Endometrium (tissue), 2 donors: ENCODE data around the gene BSND.
"Not testable (repeated sequence)": the region's sequence is repeated elsewhere in the genome, so short reads cannot be mapped to it uniquely, and the experiment has no call there.

Experiments
- FAIRE-seq: peaks from 2 replicates; lab custom pipeline; 2012; peaks lifted over from hg19 to GRCh38; lab: Jason Lieb, UNC
- donor health status: control.
- donor health status: control.

The BSND gene

DNA sequence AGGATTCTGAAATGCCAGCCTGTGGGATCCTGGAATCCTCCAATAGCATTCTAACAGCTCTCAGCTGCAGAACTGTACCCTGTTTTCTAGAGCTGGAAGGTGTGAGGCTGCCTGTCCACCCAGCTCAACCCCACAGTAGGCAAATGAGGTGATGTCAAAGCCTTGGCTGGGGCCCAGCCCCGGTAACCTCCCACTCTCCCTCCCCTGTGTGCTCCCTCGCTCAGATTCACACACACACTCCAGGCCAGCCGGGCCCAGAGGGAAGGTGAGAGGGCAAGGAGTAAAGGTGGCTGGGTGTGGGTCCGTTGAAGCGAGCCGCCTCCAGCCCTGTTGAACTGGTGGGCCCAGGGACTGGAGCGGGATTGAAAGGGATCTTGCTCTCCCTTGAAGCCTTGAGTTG, at the start of gene BSND:
Gene BSND, plus strand, starts transcription at position 257 of the 400 bp plus-strand sequence. CDS start 254 bp downstream, outside the sequence.
- no peak for FAIRE-seq

DNA sequence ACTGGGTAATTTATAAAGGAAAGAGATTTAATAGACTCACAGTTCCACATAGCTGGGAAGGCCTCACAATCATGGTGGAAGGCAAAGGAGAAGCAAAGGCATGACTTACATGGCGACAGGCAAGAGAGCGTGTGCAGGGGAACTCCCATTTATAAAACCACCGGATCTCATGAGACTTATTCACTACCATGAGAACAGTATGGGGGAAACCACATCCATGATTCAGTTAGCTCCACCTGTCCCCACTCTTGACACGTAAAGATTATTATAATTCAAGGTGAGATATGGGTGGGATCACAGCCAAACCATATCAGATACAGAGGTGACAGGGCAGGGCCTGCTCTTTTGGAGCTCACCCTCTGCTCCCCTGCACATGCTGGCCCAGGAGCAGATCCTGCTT, 49.7 kb upstream of the BSND start:
- no peak for FAIRE-seq

GRCh38 chr1:54950006-54950368, 48.7 kb upstream of the BSND start:
- no peak for FAIRE-seq

- no peak for FAIRE-seq
Measured at GRCh38 chr1:54950369-54951163, 48.2 kb upstream of the BSND start.

- FAIRE-seq = no peak
Measured at GRCh38 chr1:54951810-54952226, 46.9 kb upstream of the BSND start.

- no peak for FAIRE-seq
Measured at GRCh38 chr1:54952950-54953718, 45.6 kb upstream of the BSND start.

- FAIRE-seq = no peak
Measured at GRCh38 chr1:54953846-54954245, 44.9 kb upstream of the BSND start.

DNA sequence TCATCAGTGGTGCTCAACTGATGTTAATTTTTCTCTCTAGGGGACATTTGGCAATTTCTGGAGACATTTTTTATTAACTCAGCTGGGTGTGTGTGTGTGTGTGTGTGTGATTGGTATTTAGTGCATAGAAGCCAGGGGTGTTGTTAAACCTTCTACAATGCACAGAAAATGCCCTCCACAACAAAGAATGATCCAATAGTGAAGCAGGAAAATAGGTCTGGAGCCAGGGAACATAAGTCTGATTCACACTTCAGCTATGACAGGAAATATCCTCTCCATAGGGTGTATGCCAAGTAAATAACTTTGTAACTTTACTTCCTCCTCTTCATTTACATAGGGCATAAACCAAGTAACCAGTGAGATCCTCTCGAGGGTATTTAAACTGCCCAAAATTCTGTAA, 43.4 kb upstream of the BSND start:
- FAIRE-seq = no peak

- FAIRE-seq = no peak
Measured at GRCh38 chr1:54956726-54957125, 42.0 kb upstream of the BSND start.

- FAIRE-seq = no peak
Measured at GRCh38 chr1:54959241-54959640, 39.5 kb upstream of the BSND start.

DNA sequence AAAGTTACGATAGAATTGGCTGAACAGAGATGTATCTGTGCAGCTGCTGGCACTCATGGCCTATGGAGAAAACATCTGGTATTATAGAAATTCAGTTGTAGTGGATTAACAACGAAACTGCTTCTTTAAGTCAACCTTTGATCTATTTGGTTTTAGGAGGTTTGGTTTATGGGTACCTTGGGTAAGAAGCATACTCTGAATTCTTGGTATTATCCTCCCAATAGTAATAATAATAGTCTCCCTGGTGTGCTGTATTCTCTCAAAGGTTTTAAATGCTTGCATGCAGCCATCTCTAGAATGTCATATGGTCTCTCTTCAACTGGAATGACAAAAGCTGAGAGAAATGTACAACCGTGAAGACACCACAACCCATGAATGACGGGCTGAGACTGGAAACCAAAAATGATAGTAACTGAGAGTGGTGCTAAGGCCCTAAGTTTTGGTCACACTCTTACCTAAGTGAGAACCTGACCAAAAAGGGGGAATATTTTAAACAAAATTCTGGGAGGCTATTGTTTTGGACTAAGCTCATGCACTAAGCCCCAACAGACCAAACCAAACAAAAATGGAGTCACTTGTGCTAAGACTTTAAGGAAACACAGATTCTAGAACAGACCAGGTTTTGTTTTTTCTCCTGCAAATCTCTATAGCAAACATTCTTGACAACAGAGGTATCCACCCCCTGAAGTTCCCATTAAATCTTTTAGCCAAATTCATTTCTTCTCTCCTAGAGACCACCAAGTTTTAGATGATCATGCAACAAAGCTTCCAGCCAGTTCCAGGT, 35.9 kb upstream of the BSND start:
- FAIRE-seq = no peak

GRCh38 chr1:54963829-54964228, 34.9 kb upstream of the BSND start:
- not testable (repeated sequence) for FAIRE-seq

- no peak for FAIRE-seq
Measured at GRCh38 chr1:54965624-54966340, 33.0 kb upstream of the BSND start.

DNA sequence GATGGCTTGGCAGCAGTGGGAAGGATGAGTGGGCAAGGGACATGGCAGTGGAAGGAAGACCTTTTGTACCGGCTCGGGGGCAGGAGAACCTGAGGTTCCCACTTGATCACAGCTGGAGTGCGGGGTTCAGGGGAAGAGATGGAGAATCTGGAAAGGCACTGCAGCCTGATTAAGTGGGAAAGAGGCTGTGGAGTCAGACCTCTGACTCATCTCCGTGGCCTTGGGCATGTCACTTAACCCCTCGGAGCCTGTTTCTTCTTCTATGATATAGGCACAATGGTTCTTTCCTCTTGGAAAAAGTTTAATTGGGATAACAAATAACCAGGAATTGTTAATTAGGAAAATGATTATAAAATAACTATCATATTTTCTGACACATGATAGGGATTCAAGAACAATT, 31.4 kb upstream of the BSND start:
- FAIRE-seq = no peak

DNA sequence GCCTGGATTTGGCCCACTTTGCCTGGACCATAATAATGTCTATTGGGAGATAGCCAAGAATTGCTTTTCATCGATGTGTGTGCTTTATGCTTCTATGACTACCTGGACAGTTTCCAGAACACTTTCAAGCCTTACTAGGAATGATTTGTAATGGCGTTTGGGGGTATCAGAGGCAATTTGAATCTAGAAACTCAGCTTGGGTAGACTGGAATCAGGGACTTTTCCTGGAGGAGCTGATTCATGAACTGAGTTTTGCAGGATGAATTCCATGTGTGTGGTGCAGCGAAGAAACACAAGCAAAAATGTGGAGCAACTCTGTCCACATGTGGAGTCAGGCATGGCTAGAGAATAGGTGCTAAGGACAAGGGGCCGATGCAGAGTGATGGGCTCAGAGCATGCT, 30.2 kb upstream of the BSND start:
- no peak for FAIRE-seq

GRCh38 chr1:54969879-54970278, 28.9 kb upstream of the BSND start:
- no peak for FAIRE-seq

DNA sequence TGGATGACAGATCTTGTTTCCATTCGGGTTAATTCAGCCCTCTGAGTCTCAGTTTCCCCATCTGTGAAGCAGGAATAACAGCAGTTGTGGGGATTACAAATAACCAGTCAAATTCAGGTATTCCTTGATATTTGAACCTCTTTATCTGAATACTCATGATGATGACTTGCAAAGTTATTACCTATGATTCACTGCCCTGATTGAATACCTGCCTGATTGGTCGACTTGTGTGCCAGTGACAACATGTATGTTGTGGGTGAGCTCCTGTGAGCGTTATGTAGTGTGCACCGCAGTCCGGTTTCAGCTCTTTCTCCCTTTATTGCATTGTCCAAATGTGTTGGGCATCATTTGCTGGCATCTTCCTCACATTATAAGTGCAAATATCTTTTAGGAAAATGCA, 27.8 kb upstream of the BSND start:
- FAIRE-seq = no peak

GRCh38 chr1:54971317-54971791, 27.4 kb upstream of the BSND start:
- FAIRE-seq = no peak

DNA sequence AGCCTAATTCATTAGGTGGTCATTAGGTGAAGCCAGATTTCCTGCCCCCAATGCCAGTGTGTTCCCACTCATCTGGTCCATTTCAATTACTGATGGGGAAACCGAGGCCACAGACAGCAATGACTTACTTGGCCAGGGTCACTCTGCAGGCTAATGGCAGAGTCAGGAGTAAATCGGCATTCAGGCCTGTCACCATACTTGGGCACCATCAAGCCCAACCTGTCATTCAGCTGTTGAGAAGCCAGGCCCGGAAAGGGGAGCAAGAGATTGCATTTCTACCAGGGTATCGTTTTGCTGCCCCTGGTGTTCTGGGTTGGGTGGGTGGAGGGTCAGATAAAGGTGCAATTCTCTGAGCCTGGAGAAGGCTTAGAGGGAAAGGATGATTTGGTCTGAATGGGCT, 26.3 kb upstream of the BSND start:
- no peak for FAIRE-seq

GRCh38 chr1:54973205-54973921, 25.4 kb upstream of the BSND start:
- no peak for FAIRE-seq

GRCh38 chr1:54975356-54976108, 23.2 kb upstream of the BSND start:
- FAIRE-seq = no peak
